GM12878 (cell line): ENCODE measurements around the gene MAPRE2. TPM values are rescaled to one million over a fixed set of nuclear protein-coding genes. Genes with fewer than 3 reads are reported as not detected.

Source experiments
- ATAC-seq: fragments of 200-7000 bp; cut with Tn5 transposase; 3 replicates; pipeline ENCODE4 v1.9.1; 2020; ENCODE audit warnings: mild to moderate bottlenecking, moderate library complexity
- BruUV-seq: library from RNA; stranded (reverse); fragments of 400-500 nt; replicated peaks from 2 replicates; lab custom pipeline; 2021; lab: Mats Ljungman, UMichigan
- CTCF ChIA-PET: fragments of 300-600 bp; sonication (Branson Sonifier 250); formaldehyde crosslinking; extraction: SDS; loops from one replicate; lab custom pipeline; 2021; ENCODE audit warnings: inconsistent platforms; lab: Yijun Ruan, JAX
- POLR2A ChIA-PET: fragments of 350-600 bp; formaldehyde crosslinking; extraction: SDS; loops from one replicate; lab custom pipeline; 2021; ENCODE audit warnings: inconsistent platforms; lab: Charles Lee
- RAD21 ChIA-PET: fragments of 300-600 bp; sonication (Branson Sonifier 250); formaldehyde crosslinking; loops from one replicate; lab custom pipeline; 2023; ENCODE audit warnings: antibody characterized with exemption; ENCODE audit not compliant: unreplicated experiment; lab: Charles Lee
- SMC1A ChIA-PET: fragments of 300-600 bp; sonication (Branson Sonifier 250); formaldehyde crosslinking; loops from one replicate; lab custom pipeline; 2023; ENCODE audit not compliant: unreplicated experiment, uncharacterized antibody; lab: Charles Lee
- DNase-seq: peaks from one replicate; pipeline ENCODE4 v3.0.0-alpha.2; 2011; ENCODE audit warnings: low read depth, low spot score
- FAIRE-seq: peaks from 3 replicates; lab custom pipeline; 2011; peaks lifted over from hg19 to GRCh38; lab: Jason Lieb, UNC
- H2AFZ ChIP-seq: 2 replicates; pipeline ENCODE4 v1.6.0; 2011; ENCODE audit warnings: low read depth, low read length, control low read depth; ENCODE audit not compliant: control insufficient read depth
- H3K27ac ChIP-seq: 2 replicates; pipeline ENCODE4 v1.5.1; 2011; ENCODE audit warnings: control low read depth; ENCODE audit not compliant: control insufficient read depth, insufficient read depth
- H3K27me3 ChIP-seq, 2 experiments: replicated peaks in 1 of 2; 2 replicates each; pipeline versions ENCODE4 v1.6.0 to v1.6.1; 2011; ENCODE audit warnings: low read length in 1 of 2; ENCODE audit not compliant: control insufficient read depth in 2 of 2, insufficient read depth in 2 of 2
- H3K36me3 ChIP-seq, 2 experiments: 2 replicates each; pipeline ENCODE4 v1.5.1; 2011; ENCODE audit warnings: low read length in 1 of 2; ENCODE audit not compliant: control insufficient read depth in 2 of 2, insufficient read depth in 2 of 2
- H3K4me1 ChIP-seq: 2 replicates; pipeline ENCODE4 v1.6.1; 2011; ENCODE audit warnings: mild to moderate bottlenecking, low read length, moderate library complexity, mixed read lengths; ENCODE audit not compliant: control insufficient read depth, insufficient read depth
- H3K4me2 ChIP-seq: 2 replicates; pipeline ENCODE4 v1.6.0; 2011; ENCODE audit warnings: control low read depth; ENCODE audit not compliant: control insufficient read depth, insufficient read depth
- H3K4me3 ChIP-seq: fragments of 200-600 bp; sonication (generic); 2 replicates; pipeline ENCODE4 v1.5.1; 2016
- H3K79me2 ChIP-seq: 2 replicates; pipeline ENCODE4 v1.6.0; 2011; ENCODE audit warnings: low read length; ENCODE audit not compliant: control insufficient read depth, insufficient read depth
- H3K9ac ChIP-seq: 2 replicates; pipeline ENCODE4 v1.8.0; 2011; ENCODE audit warnings: low read length, control low read depth, mixed read lengths; ENCODE audit not compliant: control insufficient read depth, insufficient read depth
- H3K9me3 ChIP-seq: replicated peaks from 3 replicates; pipeline ENCODE4 v1.5.1; 2011; ENCODE audit warnings: mild to moderate bottlenecking, low read length; ENCODE audit not compliant: control insufficient read depth, insufficient read depth
- H4K20me1 ChIP-seq: 2 replicates; pipeline ENCODE4 v1.6.0; 2011; ENCODE audit not compliant: control insufficient read depth, insufficient read depth
- CEBPZ ChIP-seq: fragments of 150-350 bp; IDR thresholded peaks from 2 replicates; pipeline ENCODE4 v1.6.1; 2016; ENCODE audit warnings: low read depth, low read length
- CUX1 ChIP-seq: IDR thresholded peaks from 2 replicates; pipeline ENCODE4 v1.6.1; 2012; ENCODE audit warnings: improper control_type of control experiment, low read depth, low read length; ENCODE audit not compliant: insufficient replicate concordance
- DPF2 ChIP-seq: fragments of 450-650 bp; IDR thresholded peaks from 2 replicates; pipeline ENCODE4 v1.6.1; 2017; ENCODE audit warnings: mild to moderate bottlenecking
- GABPA ChIP-seq: IDR thresholded peaks from 2 replicates; pipeline ENCODE4 v1.6.1; 2014; ENCODE audit warnings: antibody characterized with exemption, low read depth, mild to moderate bottlenecking, inconsistent platforms
- MAX ChIP-seq: IDR thresholded peaks from 2 replicates; pipeline ENCODE4 v1.6.1; 2012; ENCODE audit warnings: low read depth, low read length, improper control_type of control experiment
- RB1 ChIP-seq: fragments of 450-650 bp; formaldehyde crosslinking; IDR thresholded peaks from 2 replicates; pipeline ENCODE4 v1.6.1; 2017; ENCODE audit warnings: mild to moderate bottlenecking, borderline replicate concordance
- RBBP5 ChIP-seq: fragments of 200-600 bp; sonication (generic); conservative IDR thresholded peaks from 2 replicates; pipeline ENCODE4 v1.6.1; 2016
- SPI1 ChIP-seq: IDR thresholded peaks from 2 replicates; pipeline ENCODE4 v1.6.1; 2011; ENCODE audit warnings: low read depth, mild to moderate bottlenecking, low read length, moderate library complexity, borderline replicate concordance; ENCODE audit not compliant: insufficient read depth
- SREBF1 ChIP-seq: IDR thresholded peaks from 2 replicates; pipeline ENCODE4 v1.6.1; 2012; ENCODE audit warnings: mild to moderate bottlenecking, low read length
- TCF3 ChIP-seq: IDR thresholded peaks from 2 replicates; pipeline ENCODE4 v1.6.1; 2012; ENCODE audit warnings: low read depth, mild to moderate bottlenecking, low read length, borderline replicate concordance; ENCODE audit not compliant: insufficient read depth
- in situ Hi-C: fragments of 300-500 bp; cut with MboI; formaldehyde crosslinking; loops from 9 replicates; pipeline ENCODE4 v1.14.3; 2018; ENCODE audit warnings: mixed read lengths
- intact Hi-C: fragments of 100-400 bp; cut with micrococcal nuclease; formaldehyde crosslinking; loops from one replicate; pipeline ENCODE4 v1.14.2; 2022; ENCODE audit not compliant: unreplicated experiment
- polyA plus RNA-seq, 11 experiments: library from polyadenylated mRNA; depleted of rRNA in 4 of 11; unstranded in 6 of 11; stranded (reverse) in 5 of 11; fragments of >200 nt; fragmentation: Nextera tagmentation in 4 of 11; fragmentation: Illumina TruSeq in 1 of 11; extraction: Ambion mirVana in 4 of 11; extraction: Trizol in 1 of 11; gene quantifications; 1 replicate in 1 of 11; 2 replicates in 10 of 11; pipeline versions ENCODE4 v1.2.1 to v1.2.3, GENCODE V29; 2011 to 2016; ENCODE audit warnings: inconsistent platforms in 2 of 11, missing spikeins in 2 of 11, low read depth in 1 of 11
- total RNA-seq, 4 experiments: library from RNA; depleted of rRNA in 3 of 4; stranded (reverse); fragments of >200 nt in 3 of 4; fragmentation: Illumina TruSeq in 1 of 4; extraction: Trizol in 1 of 4; gene quantifications; 2 replicates each; pipeline versions ENCODE4 v1.2.1 to v1.2.3, GENCODE V29; 2013 to 2021

The MAPRE2 gene
- total and polyA plus RNA-seq, 10 of the 15 experiments (the other 5 are each of a cell fraction or from before 2014, with no cell fraction given) = 11.0 to 50.6 (median 24.0) TPM

- TF ChIP-seq SPI1 = no peak
- no peak for TF ChIP-seq DPF2
- TF ChIP-seq MAX = no peak
These were observed 54.9 kb downstream of the MAPRE2 start (continued) for GRCh38 chr18:35095983-35096676.

GRCh38 chr18:35096677-35097011 is 55.4 kb downstream of the MAPRE2 start:
- H3K4me1 ChIP-seq = no peaks in the 10 kb centered on the region
- BruUV-seq = no TSS peak
- no peak overlapping the region for H3K4me3 ChIP-seq
- no peak overlapping the region for H3K9ac ChIP-seq
- no peaks in the 10 kb centered on the region for H3K27me3 ChIP-seq
- SMC1A ChIA-PET = interaction anchor here (0.8 to 1.5 kb wide), 10 partner anchors 9 to 68 kb away, joined by 3 to 9 read pairs (median 6); no protein-coding TSS in a partner anchor
- no peaks in the 10 kb centered on the region for H3K79me2 ChIP-seq
- no peak for FAIRE-seq
- no peaks in the 10 kb centered on the region for H3K36me3 ChIP-seq
- in situ Hi-C loops = no loop called here
- H2AFZ ChIP-seq = no peak overlapping the region
- TF ChIP-seq CUX1 = no peak
- no peak for TF ChIP-seq DPF2
- no peak for TF ChIP-seq TCF3
- no peak for TF ChIP-seq CEBPZ
- TF ChIP-seq RB1 = no peak
- TF ChIP-seq RBBP5 = no peak
- TF ChIP-seq GABPA = no peak
- TF ChIP-seq SREBF1 = no peak
- TF ChIP-seq, all 136 proteins: peak for 0
- intact Hi-C loops = no loop called here
- POLR2A ChIA-PET = interaction anchor here (0.5 to 2.1 kb wide), 3 partner anchors 8 to 46 kb away, joined by 3 to 7 read pairs (median 4); no protein-coding TSS in a partner anchor
- CTCF ChIA-PET = interaction anchor here (0.6 to 1.2 kb wide), 5 partner anchors 45 to 1200 kb away, joined by 3 to 5 read pairs (median 3); no protein-coding TSS in a partner anchor
- RAD21 ChIA-PET = interaction anchor here (1.1 to 1.5 kb wide), 3 partner anchors 47 to 67 kb away, joined by 7 to 8 read pairs (median 7); no protein-coding TSS in a partner anchor
- H3K27ac ChIP-seq = no peak overlapping the region
- no peaks in the 10 kb centered on the region for H3K9me3 ChIP-seq
- ATAC-seq (no peak), DNase-seq (no peak)
- no peak overlapping the region for H3K4me2 ChIP-seq
- no peaks in the 10 kb centered on the region for H4K20me1 ChIP-seq
